H1 (cell line): ENCODE measurements around the gene PALM3. TPM values are rescaled to one million over a fixed set of nuclear protein-coding genes. Genes with fewer than 3 reads are reported as not detected.

Source experiments
- CTCF ChIA-PET: fragments of 300-600 bp; sonication (Branson Sonifier 250); formaldehyde crosslinking; loops from one replicate; lab custom pipeline; 2021; ENCODE audit not compliant: partially characterized antibody; lab: Charles Lee
- POLR2A ChIA-PET: fragments of 300-600 bp; sonication (Branson Sonifier 250); formaldehyde crosslinking; loops from one replicate; lab custom pipeline; 2021; ENCODE audit warnings: inconsistent platforms; ENCODE audit not compliant: partially characterized antibody; lab: Charles Lee
- DNase-seq, 2 experiments: peaks; one replicate each; pipeline versions ENCODE4 v3.0.0 to v3.0.0-alpha.2; 2010 to 2022; ENCODE audit warnings: low spot score in 2 of 2, low read depth in 1 of 2, mixed read lengths in 1 of 2
- FAIRE-seq: peaks from 2 replicates; lab custom pipeline; 2011; peaks lifted over from hg19 to GRCh38; lab: Jason Lieb, UNC
- H2AFZ ChIP-seq: 2 replicates; pipeline ENCODE4 v1.8.1; 2012; ENCODE audit warnings: low read length, inconsistent platforms
- H2AK5ac ChIP-seq: 2 replicates; pipeline ENCODE4 v1.6.1; 2013; ENCODE audit warnings: low read depth, low read length
- H2BK120ac ChIP-seq: replicated peaks from 2 replicates; pipeline ENCODE3; 2013; ENCODE audit warnings: low read depth, low read length, inconsistent platforms
- H2BK12ac ChIP-seq: 2 replicates; pipeline ENCODE4 v1.6.1; 2013; ENCODE audit warnings: low read depth, low read length
- H2BK15ac ChIP-seq: 2 replicates; pipeline ENCODE4 v1.6.1; 2013; ENCODE audit warnings: low read length
- H2BK20ac ChIP-seq: 2 replicates; pipeline ENCODE4 v1.6.1; 2013; ENCODE audit warnings: low read length
- H2BK5ac ChIP-seq: 2 replicates; pipeline ENCODE4 v1.6.1; 2013; ENCODE audit warnings: low read depth, low read length
- H3K14ac ChIP-seq: 2 replicates; pipeline ENCODE4 v1.6.1; 2013; ENCODE audit warnings: inconsistent platforms; ENCODE audit not compliant: insufficient read length
- H3K18ac ChIP-seq: 2 replicates; pipeline ENCODE4 v1.6.1; 2013; ENCODE audit warnings: low read length; ENCODE audit errors: extremely low read depth
- H3K23ac ChIP-seq: 2 replicates; pipeline ENCODE4 v1.6.1; 2013; ENCODE audit warnings: inconsistent platforms; ENCODE audit not compliant: insufficient read length
- H3K23me2 ChIP-seq: 2 replicates; pipeline ENCODE4 v1.6.1; 2013; ENCODE audit warnings: low read depth, low read length
- H3K27ac ChIP-seq: 2 replicates; pipeline ENCODE4 v1.6.1; 2011; ENCODE audit warnings: low read depth, low read length, inconsistent platforms
- H3K27me3 ChIP-seq, 4 experiments: replicated peaks in 1 of 4; 1 replicate in 1 of 4; 2 replicates in 3 of 4; pipeline versions ENCODE4 v1.6.1 to v1.8.1; 2011 to 2013; ENCODE audit warnings: low read length in 3 of 4, mild to moderate bottlenecking in 3 of 4, inconsistent platforms in 2 of 4, mixed read lengths in 2 of 4, moderate library complexity in 1 of 4; ENCODE audit not compliant: control insufficient read depth in 3 of 4, insufficient read depth in 3 of 4; ENCODE audit errors: extremely low read depth in 1 of 4
- H3K36me3 ChIP-seq, 4 experiments: 2 replicates each; pipeline versions ENCODE4 v1.6.1 to v1.8.1; 2011 to 2013; ENCODE audit warnings: mild to moderate bottlenecking in 4 of 4, low read length in 3 of 4, moderate library complexity in 2 of 4, control low read depth in 1 of 4, inconsistent platforms in 1 of 4; ENCODE audit not compliant: insufficient read depth in 4 of 4, control insufficient read depth in 2 of 4
- H3K4ac ChIP-seq: replicated peaks from 2 replicates; pipeline ENCODE3; 2013; ENCODE audit warnings: low read length, low read depth, mixed read lengths, inconsistent platforms; ENCODE audit not compliant: insufficient read length
- H3K4me1 ChIP-seq, 4 experiments: replicated peaks in 1 of 4; 1 replicate in 1 of 4; 2 replicates in 3 of 4; pipeline versions ENCODE4 v1.6.1 to v1.8.1; 2011 to 2013; ENCODE audit warnings: low read length in 3 of 4, inconsistent platforms in 2 of 4, mixed read lengths in 1 of 4; ENCODE audit not compliant: insufficient read depth in 4 of 4, control insufficient read depth in 3 of 4
- H3K4me2 ChIP-seq, 2 experiments: 2 replicates each; pipeline versions ENCODE4 v1.6.1 to v1.8.1; 2011 to 2013; ENCODE audit warnings: low read depth in 2 of 2, low read length in 2 of 2, control low read depth in 1 of 2, inconsistent platforms in 1 of 2, mild to moderate bottlenecking in 1 of 2; ENCODE audit not compliant: insufficient read depth in 1 of 2
- H3K4me3 ChIP-seq, 4 experiments: fragments of 200-600, 300-600 bp in 1 of 4; sonication (generic), shearing (Covaris generic), sonication (Bioruptor Twin) in 1 of 4; 2 replicates each; pipeline versions ENCODE4 v1.5.1 to v1.8.1; 2011 to 2016; ENCODE audit warnings: low read length in 4 of 4, low read depth in 3 of 4, control low read depth in 2 of 4, inconsistent platforms in 2 of 4, mild to moderate bottlenecking in 2 of 4, mixed read lengths in 1 of 4, moderate library complexity in 1 of 4; ENCODE audit not compliant: insufficient read depth in 2 of 4; ENCODE audit errors: extremely low read depth in 1 of 4
- H3K56ac ChIP-seq: replicated peaks from 2 replicates; pipeline ENCODE3; 2013; ENCODE audit warnings: low read depth, mild to moderate bottlenecking, mixed read lengths, low read length, inconsistent platforms; ENCODE audit not compliant: insufficient read length
- H3K79me1 ChIP-seq: 2 replicates; pipeline ENCODE4 v1.6.1; 2013; ENCODE audit warnings: low read depth, low read length, control low read depth
- H3K79me2 ChIP-seq, 2 experiments: 2 replicates each; pipeline versions ENCODE4 v1.6.1 to v1.8.1; 2012 to 2013; ENCODE audit warnings: low read length in 2 of 2, mild to moderate bottlenecking in 2 of 2, inconsistent platforms in 1 of 2; ENCODE audit not compliant: insufficient read depth in 2 of 2, control insufficient read depth in 1 of 2
- H3K9ac ChIP-seq, 4 experiments: replicated peaks in 1 of 4; 1 replicate in 1 of 4; 2 replicates in 3 of 4; pipeline versions ENCODE4 v1.6.1 to v1.8.1; 2011 to 2013; ENCODE audit warnings: low read depth in 3 of 4, low read length in 3 of 4, control low read depth in 2 of 4, mild to moderate bottlenecking in 2 of 4, moderate library complexity in 2 of 4, inconsistent platforms in 1 of 4; ENCODE audit errors: extremely low read depth in 1 of 4
- H3K9me3 ChIP-seq, 2 experiments: 2 replicates each; pipeline versions ENCODE4 v1.6.1 to v1.8.1; 2012 to 2013; ENCODE audit warnings: mild to moderate bottlenecking in 2 of 2, moderate library complexity in 2 of 2, control low read depth in 1 of 2, inconsistent platforms in 1 of 2, low read depth in 1 of 2, low read length in 1 of 2, mixed read lengths in 1 of 2; ENCODE audit not compliant: insufficient read depth in 2 of 2
- H4K20me1 ChIP-seq, 2 experiments: replicated peaks in 1 of 2; 2 replicates each; pipeline versions ENCODE3 to v1.8.1; 2011 to 2013; ENCODE audit warnings: inconsistent platforms in 2 of 2, low read length in 2 of 2, mild to moderate bottlenecking in 1 of 2; ENCODE audit not compliant: insufficient read depth in 2 of 2, control insufficient read depth in 1 of 2
- H4K5ac ChIP-seq: 2 replicates; pipeline ENCODE4 v1.6.1; 2013; ENCODE audit warnings: low read length, low read depth, mixed read lengths, inconsistent platforms; ENCODE audit not compliant: insufficient read length
- H4K8ac ChIP-seq: 2 replicates; pipeline ENCODE4 v1.8.0; 2013; ENCODE audit warnings: mild to moderate bottlenecking, moderate library complexity, low read length, inconsistent platforms; ENCODE audit not compliant: insufficient read depth; ENCODE audit errors: extremely low read depth
- H4K91ac ChIP-seq: replicated peaks from 2 replicates; pipeline ENCODE3; 2013; ENCODE audit warnings: low read length, mixed read lengths, inconsistent platforms; ENCODE audit not compliant: insufficient read length
- BCL11A ChIP-seq, 2 experiments: IDR thresholded peaks; one replicate each; pipeline ENCODE4 v1.6.1; 2011; ENCODE audit warnings: low read depth in 2 of 2, low read length in 2 of 2, mild to moderate bottlenecking in 2 of 2
- BRCA1 ChIP-seq: IDR thresholded peaks from 2 replicates; pipeline ENCODE4 v1.6.1; 2012; ENCODE audit warnings: low read depth, low read length, improper control_type of control experiment
- FOSL1 ChIP-seq: IDR thresholded peaks from 2 replicates; pipeline ENCODE4 v1.6.1; 2011; ENCODE audit warnings: mild to moderate bottlenecking, low read depth, low read length, moderate library complexity; ENCODE audit not compliant: insufficient read depth
- HDAC2 ChIP-seq, 2 experiments: fragments of 300-600 bp in 1 of 2; sonication (generic) in 1 of 2; IDR thresholded peaks; 2 replicates each; pipeline ENCODE4 v1.6.1; 2011 to 2012; ENCODE audit warnings: low read depth in 2 of 2, low read length in 2 of 2, mild to moderate bottlenecking in 2 of 2, moderate library complexity in 2 of 2, borderline replicate concordance in 1 of 2, inconsistent platforms in 1 of 2
- JUN ChIP-seq: IDR thresholded peaks from 2 replicates; pipeline ENCODE4 v1.6.1; 2011; ENCODE audit warnings: low read depth, mild to moderate bottlenecking, improper control_type of control experiment, low read length
- MAX ChIP-seq: IDR thresholded peaks from 2 replicates; pipeline ENCODE4 v1.6.1; 2012; ENCODE audit warnings: inconsistent platforms
- PHF8 ChIP-seq: fragments of 200-600 bp; sonication (generic); conservative IDR thresholded peaks from 2 replicates; pipeline ENCODE4 v1.7.1; 2012; ENCODE audit warnings: low read depth, mild to moderate bottlenecking, inconsistent platforms, low read length, moderate library complexity
- POLR2A ChIP-seq, 2 experiments: IDR thresholded peaks; 1 replicate in 1 of 2; 2 replicates in 1 of 2; pipeline ENCODE4 v1.6.1; 2011; ENCODE audit warnings: low read depth in 2 of 2, low read length in 2 of 2, mild to moderate bottlenecking in 2 of 2; ENCODE audit errors: control extremely low read depth in 1 of 2
- RFX5 ChIP-seq: IDR thresholded peaks from 2 replicates; pipeline ENCODE4 v1.6.1; 2011; ENCODE audit warnings: low read depth, low read length, improper control_type of control experiment, borderline replicate concordance
- SP1 ChIP-seq: IDR thresholded peaks from 2 replicates; pipeline ENCODE4 v1.6.1; 2011; ENCODE audit warnings: low read depth, low read length
- SP2 ChIP-seq: IDR thresholded peaks from 2 replicates; pipeline ENCODE4 v1.6.1; 2012; ENCODE audit warnings: mild to moderate bottlenecking, low read length, inconsistent platforms
- TAF7 ChIP-seq: optimal IDR thresholded peaks from 2 replicates; pipeline ENCODE3; 2011; ENCODE audit warnings: low read depth, mild to moderate bottlenecking, inconsistent platforms, low read length, moderate library complexity, borderline replicate concordance
- TCF12 ChIP-seq: IDR thresholded peaks from 2 replicates; pipeline ENCODE4 v1.6.1; 2011; ENCODE audit warnings: low read depth, mild to moderate bottlenecking, low read length
- USF2 ChIP-seq: IDR thresholded peaks from 2 replicates; pipeline ENCODE4 v1.6.1; 2011; ENCODE audit warnings: low read length, improper control_type of control experiment
- WGBS, 2 experiments: shearing (Covaris generic) in 1 of 2; methylation state at CpG; one replicate each; pipeline versions ENCODE4 v1.1.6 to v1.1.7; 2013 to 2015; ENCODE audit warnings: low lambda C conversion rate in 2 of 2, mixed read lengths in 2 of 2, inconsistent platforms in 1 of 2, low coverage in 1 of 2, missing lambda C conversion rate in 1 of 2; ENCODE audit not compliant: insufficient replicate concordance in 2 of 2, insufficient coverage in 1 of 2, insufficient read length in 1 of 2; ENCODE audit errors: extremely low coverage in 1 of 2, missing lambda C conversion rate in 1 of 2; 5-methylcytosine and 5-hydroxymethylcytosine counted together
- polyA plus RNA-seq, 7 experiments: library from polyadenylated mRNA; depleted of rRNA in 3 of 7; stranded (reverse) in 5 of 7; unstranded in 2 of 7; fragments of >200 nt in 5 of 7; fragments of 200-250 nt in 2 of 7; gene quantifications; 1 replicate in 5 of 7; 2 replicates in 1 of 7; 4 replicates in 1 of 7; pipeline versions ENCODE4 v1.2.1 to v1.2.3, GENCODE V29; 2011 to 2013; ENCODE audit warnings: missing spikeins in 2 of 7, mixed read lengths in 2 of 7
- total RNA-seq: library from RNA; stranded (reverse); fragmentation: NEBNext Ultra II Directional; extraction: Animal tissue kit (Norgen Biotek cat#: 25700); gene quantifications from 2 replicates; pipeline ENCODE4 v1.2.1, GENCODE V29; 2021

The PALM3 gene
- total and polyA plus RNA-seq, 2 of the 8 experiments (the other 6 are each of a cell fraction or from before 2014, with no cell fraction given), result 5.8 to 31.3 TPM

GRCh38 chr19:14066134-14066533 lies 4.3 kb upstream of the PALM3 start:
- no peak overlapping the region for H4K5ac ChIP-seq
- H3K27ac ChIP-seq, result no peak overlapping the region
- H3K4me3 ChIP-seq, result no peak overlapping the region
- H2BK20ac ChIP-seq, result no peak overlapping the region
- no peak overlapping the region for H4K8ac ChIP-seq
- no peak overlapping the region for H3K9ac ChIP-seq
- no peak overlapping the region for H3K18ac ChIP-seq
- H3K79me2 ChIP-seq, result no peaks in the 10 kb centered on the region
- H3K4me2 ChIP-seq, result no peak overlapping the region
- CTCF ChIA-PET, result interaction anchor here (1.3 kb wide), 1 partner anchor 20 kb away, joined by 3 read pairs; no protein-coding TSS in a partner anchor
- 77% methylated on average over 2 of the region's 2 CpGs; no CpG with 5 or more reads in 1 of the 2 experiments for WGBS, 2 experiments
- H4K91ac ChIP-seq, result no peak overlapping the region
- H4K20me1 ChIP-seq, result no peaks in the 10 kb centered on the region
- H3K36me3 ChIP-seq, result no peaks in the 10 kb centered on the region
- H3K27me3 ChIP-seq, result peaks cover 0 to 4% (median 2%) of the 10 kb centered on the region in 4 experiments; a peak in 3 of 7 replicates
- H3K4me1 ChIP-seq, result peaks cover 0 to 3% (median 1%) of the 10 kb centered on the region in 4 experiments; a peak in 2 of 7 replicates
- POLR2A ChIA-PET, result no interaction called here
- no peak overlapping the region for H2BK120ac ChIP-seq
- H2BK12ac ChIP-seq, result no peak overlapping the region
- DNase-seq, result no peak
- no peak overlapping the region for H3K56ac ChIP-seq
- no peaks in the 10 kb centered on the region for H3K79me1 ChIP-seq
- no peak overlapping the region for H3K23ac ChIP-seq
- no peaks in the 10 kb centered on the region for H3K9me3 ChIP-seq
- no peak overlapping the region for H2BK15ac ChIP-seq
- H3K14ac ChIP-seq, result no peak overlapping the region
- H3K4ac ChIP-seq, result no peak overlapping the region
- H2AK5ac ChIP-seq, result no peak overlapping the region
- no peak for FAIRE-seq
- no peaks in the 10 kb centered on the region for H3K23me2 ChIP-seq
- H2AFZ ChIP-seq, result no peak overlapping the region
- no peak overlapping the region for H2BK5ac ChIP-seq
- TF ChIP-seq SP2 (no peak), FOSL1 (no peak), TCF12 (no peak), BRCA1 (no peak), BCL11A (IDR thresholded peaks at IDR 0.05; ENCODE audit: low read depth in 2 of 2, low read length in 2 of 2) (no peak), RFX5 (no peak), SP1 (no peak), PHF8 (no peak), MAX (no peak), HDAC2 (IDR thresholded peaks at IDR 0.05; ENCODE audit: borderline replicate concordance in 1 of 2, low read depth in 2 of 2, low read length in 2 of 2) (no peak), POLR2A (IDR thresholded peaks at IDR 0.05; ENCODE audit: control extremely low read depth in 1 of 2, low read depth in 2 of 2, low read length in 2 of 2) (no peak), TAF7 (no peak), USF2 (no peak), JUN (no peak)
